AG09319 (cell line): Measurements from ENCODE around the gene RABGAP1L.
"Not testable (repeated sequence)": the region's sequence is repeated elsewhere in the genome, so short reads cannot be mapped to it uniquely, and the experiment has no call there.

Experiments
- DNase-seq: peaks from one replicate; pipeline ENCODE4 v3.0.0-alpha.2; 2010; ENCODE audit warnings: low read depth; ENCODE audit errors: extremely low read depth
- TF ChIP-seq, protein P1 (sequence below): IDR thresholded peaks from 2 replicates; pipeline ENCODE4 v1.5.1; 2011; ENCODE audit warnings: low read depth, mild to moderate bottlenecking, inconsistent platforms, low read length, moderate library complexity

RABGAP1L gene

GRCh38 chr1:174167265-174167803 lies 8.0 kb downstream of the RABGAP1L start:
- DNase-seq = no peak
- TF ChIP-seq, protein P1, sequence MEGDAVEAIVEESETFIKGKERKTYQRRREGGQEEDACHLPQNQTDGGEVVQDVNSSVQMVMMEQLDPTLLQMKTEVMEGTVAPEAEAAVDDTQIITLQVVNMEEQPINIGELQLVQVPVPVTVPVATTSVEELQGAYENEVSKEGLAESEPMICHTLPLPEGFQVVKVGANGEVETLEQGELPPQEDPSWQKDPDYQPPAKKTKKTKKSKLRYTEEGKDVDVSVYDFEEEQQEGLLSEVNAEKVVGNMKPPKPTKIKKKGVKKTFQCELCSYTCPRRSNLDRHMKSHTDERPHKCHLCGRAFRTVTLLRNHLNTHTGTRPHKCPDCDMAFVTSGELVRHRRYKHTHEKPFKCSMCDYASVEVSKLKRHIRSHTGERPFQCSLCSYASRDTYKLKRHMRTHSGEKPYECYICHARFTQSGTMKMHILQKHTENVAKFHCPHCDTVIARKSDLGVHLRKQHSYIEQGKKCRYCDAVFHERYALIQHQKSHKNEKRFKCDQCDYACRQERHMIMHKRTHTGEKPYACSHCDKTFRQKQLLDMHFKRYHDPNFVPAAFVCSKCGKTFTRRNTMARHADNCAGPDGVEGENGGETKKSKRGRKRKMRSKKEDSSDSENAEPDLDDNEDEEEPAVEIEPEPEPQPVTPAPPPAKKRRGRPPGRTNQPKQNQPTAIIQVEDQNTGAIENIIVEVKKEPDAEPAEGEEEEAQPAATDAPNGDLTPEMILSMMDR = no peak

DNA sequence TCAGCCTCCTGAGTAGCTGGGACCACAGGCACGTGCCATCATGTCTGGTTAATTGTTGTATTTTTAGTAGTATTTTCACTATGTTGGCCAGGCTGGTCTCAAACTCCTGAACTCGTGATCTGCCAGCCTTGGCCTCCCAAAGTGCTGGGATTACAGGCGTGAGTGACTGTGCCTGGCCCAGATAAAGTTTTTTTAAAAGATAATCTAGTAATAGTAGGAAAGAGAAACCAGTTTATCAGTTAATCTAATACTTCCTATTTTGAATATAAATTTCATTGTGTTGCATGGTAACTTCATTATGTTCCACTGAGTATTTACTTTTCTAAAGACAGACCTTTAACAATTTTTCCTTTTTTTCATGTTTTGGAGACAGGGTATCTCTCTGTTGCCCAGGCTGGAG lies 10.0 kb downstream of the RABGAP1L start:
- no peak for DNase-seq
- TF ChIP-seq, protein P1 = no peak

- TF ChIP-seq, protein P1 = no peak
- DNase-seq = no peak
Measured at GRCh38 chr1:174171073-174171472, 11.8 kb downstream of the RABGAP1L start.

DNA sequence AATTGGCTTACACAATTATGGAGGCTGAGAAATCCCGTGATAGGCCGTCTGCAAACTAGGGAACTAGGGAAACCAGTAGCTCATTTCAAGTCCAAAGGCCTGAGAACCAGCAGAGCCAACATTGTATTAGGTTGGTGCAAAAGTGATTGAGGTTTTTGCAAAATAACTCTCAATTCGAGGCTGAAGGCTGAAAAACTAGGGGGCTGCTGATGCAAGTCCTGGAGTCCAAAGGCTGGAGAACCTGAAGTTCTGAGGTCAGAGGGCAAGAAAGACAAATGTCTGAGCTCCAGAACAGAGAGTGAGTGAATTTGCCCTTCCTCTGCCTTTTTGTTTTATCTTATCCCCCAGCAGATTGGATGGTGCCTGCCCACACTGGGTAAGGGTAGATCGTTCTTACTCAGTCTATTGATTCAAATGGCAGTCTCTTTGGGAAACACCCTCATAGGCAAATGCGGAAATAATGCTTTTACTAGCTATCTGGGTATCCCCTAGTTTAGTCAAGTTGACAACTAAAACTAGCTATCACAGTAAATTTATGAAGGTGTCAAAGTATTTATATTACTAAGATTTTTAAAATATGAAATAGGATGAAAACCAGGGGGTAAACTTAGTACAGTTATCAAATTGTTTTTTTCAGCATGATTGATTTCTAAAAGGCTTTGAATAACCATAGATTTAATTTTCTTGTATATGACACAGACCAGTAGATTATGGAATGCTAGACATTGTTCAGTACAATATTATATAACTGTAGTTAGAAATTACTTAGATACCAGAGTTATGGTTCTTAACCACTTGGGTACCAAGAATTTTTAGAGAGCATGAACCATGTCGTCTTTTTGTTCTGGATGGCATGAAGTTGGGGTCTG lies 15.4 kb downstream of the RABGAP1L start:
- no peak for DNase-seq
- TF ChIP-seq, protein P1 = no peak

GRCh38 chr1:174178459-174178858 lies 19.1 kb downstream of the RABGAP1L start:
- DNase-seq = not testable (repeated sequence)

- no peak for DNase-seq
- TF ChIP-seq, protein P1 = no peak
Measured at GRCh38 chr1:174189428-174190062, 30.2 kb downstream of the RABGAP1L start.

GRCh38 chr1:174190691-174191199 lies 31.4 kb downstream of the RABGAP1L start:
- DNase-seq = no peak
- TF ChIP-seq, protein P1 = no peak
